CD14-positive monocyte (primary cell): ENCODE measurements around the gene POLR2L. TPM values are rescaled to one million over a fixed set of nuclear protein-coding genes. Genes with fewer than 3 reads are reported as not detected.

Experiments used
- DNase-seq, 3 donors: peaks; one replicate each; pipeline ENCODE4 v3.0.0-alpha.2; 2011 to 2022
- H2AFZ ChIP-seq: 2 replicates; pipeline ENCODE4 v1.6.0; 2012; ENCODE audit warnings: mild to moderate bottlenecking, low read depth, low read length, inconsistent platforms; ENCODE audit not compliant: insufficient read depth, poor library complexity, severe bottlenecking
- H3K27ac ChIP-seq, 2 donors: 1 replicate in 1 of 2; 2 replicates in 1 of 2; pipeline ENCODE4 v1.5.1; 2012 to 2013; ENCODE audit warnings: low read length in 2 of 2, control low read depth in 1 of 2, inconsistent platforms in 1 of 2, low read depth in 1 of 2, mild to moderate bottlenecking in 1 of 2
- H3K27me3 ChIP-seq, 2 donors: one replicate each; pipeline versions ENCODE4 v1.6.0 to v1.6.1; 2011 to 2013; ENCODE audit warnings: low read length in 2 of 2; ENCODE audit not compliant: control insufficient read depth in 2 of 2, insufficient read depth in 2 of 2
- H3K36me3 ChIP-seq, 2 donors: replicated peaks in 1 of 2; 1 replicate in 1 of 2; 2 replicates in 1 of 2; pipeline versions ENCODE4 v1.5.1 to v1.6.1; 2012 to 2013; ENCODE audit warnings: low read length in 2 of 2, control low read depth in 1 of 2, inconsistent platforms in 1 of 2, mild to moderate bottlenecking in 1 of 2; ENCODE audit not compliant: insufficient read depth in 2 of 2, control insufficient read depth in 1 of 2
- H3K4me1 ChIP-seq, 2 donors: 1 replicate in 1 of 2; 2 replicates in 1 of 2; pipeline versions ENCODE4 v1.5.1 to v1.6.1; 2012 to 2013; ENCODE audit warnings: low read length in 2 of 2, control low read depth in 1 of 2, inconsistent platforms in 1 of 2, mild to moderate bottlenecking in 1 of 2, moderate library complexity in 1 of 2; ENCODE audit not compliant: insufficient read depth in 2 of 2, control insufficient read depth in 1 of 2
- H3K4me2 ChIP-seq: replicated peaks from 2 replicates; pipeline ENCODE3; 2012; ENCODE audit warnings: low read length, moderate library complexity, mild to moderate bottlenecking; ENCODE audit not compliant: poor library complexity, severe bottlenecking; ENCODE audit errors: extremely low read depth
- H3K4me3 ChIP-seq, 3 experiments: fragments of 200-600 bp in 1 of 3; sonication (generic) in 1 of 3; replicated peaks in 1 of 3; 1 replicate in 2 of 3; 2 replicates in 1 of 3; pipeline ENCODE4 v1.5.1; 2011 to 2013; ENCODE audit warnings: low read length in 3 of 3, mild to moderate bottlenecking in 3 of 3, control low read depth in 2 of 3, low read depth in 2 of 3, inconsistent platforms in 1 of 3, moderate library complexity in 1 of 3
- H3K79me2 ChIP-seq: 2 replicates; pipeline ENCODE4 v1.6.0; 2012; ENCODE audit warnings: mild to moderate bottlenecking, control low read depth, inconsistent platforms, low read length, moderate library complexity; ENCODE audit not compliant: insufficient read depth
- H3K9ac ChIP-seq: 2 replicates; pipeline ENCODE4 v1.6.0; 2017; ENCODE audit warnings: low read length, mild to moderate bottlenecking; ENCODE audit not compliant: insufficient read depth, poor library complexity, severe bottlenecking
- H3K9me3 ChIP-seq, 2 donors: replicated peaks in 1 of 2; 1 replicate in 1 of 2; 2 replicates in 1 of 2; pipeline versions ENCODE4 v1.5.1 to v1.6.1; 2012 to 2013; ENCODE audit warnings: low read length in 2 of 2, control low read depth in 1 of 2; ENCODE audit not compliant: control insufficient read depth in 1 of 2, insufficient read depth in 1 of 2
- H4K20me1 ChIP-seq: 2 replicates; pipeline ENCODE4 v1.6.0; 2012; ENCODE audit warnings: mild to moderate bottlenecking, low read length, control low read depth, moderate library complexity; ENCODE audit not compliant: insufficient read depth
- H3K27ac Mint-ChIP-seq, 7 donors: one replicate each; pipeline ENCODE4 v1.8.0; 2020; ENCODE audit warnings: mild to moderate bottlenecking in 7 of 7, mixed read lengths in 7 of 7, moderate library complexity in 6 of 7, inconsistent platforms in 2 of 7
- H3K27me3 Mint-ChIP-seq, 3 donors: one replicate each; pipeline ENCODE4 v1.8.0; 2021 to 2022; ENCODE audit warnings: low read depth in 3 of 3, mild to moderate bottlenecking in 3 of 3, mixed read lengths in 3 of 3, moderate library complexity in 3 of 3, inconsistent platforms in 1 of 3
- H3K36me3 Mint-ChIP-seq, 2 donors: one replicate each; pipeline ENCODE4 v1.8.0; 2020; ENCODE audit warnings: mixed read lengths in 2 of 2, inconsistent platforms in 1 of 2, mild to moderate bottlenecking in 1 of 2
- H3K4me1 Mint-ChIP-seq: one replicate; pipeline ENCODE4 v1.8.0; 2020; ENCODE audit warnings: mild to moderate bottlenecking, mixed read lengths
- H3K4me3 Mint-ChIP-seq, 2 donors: one replicate each; pipeline ENCODE4 v1.8.0; 2020; ENCODE audit warnings: mild to moderate bottlenecking in 2 of 2, mixed read lengths in 2 of 2, moderate library complexity in 1 of 2
- H3K9me3 Mint-ChIP-seq, 7 donors: one replicate each; pipeline ENCODE4 v1.8.0; 2020 to 2022; ENCODE audit warnings: mixed read lengths in 7 of 7, mild to moderate bottlenecking in 6 of 7, moderate library complexity in 6 of 7, inconsistent platforms in 2 of 7
- CTCF ChIP-seq: fragments of 200-600 bp; IDR thresholded peaks from one replicate; pipeline ENCODE4 v1.8.0; 2022; ENCODE audit warnings: antibody characterized with exemption, mild to moderate bottlenecking
- WGBS: methylation state at CpG from one replicate; pipeline ENCODE4 v1.1.5; 2013; ENCODE audit warnings: missing lambda C conversion rate; ENCODE audit not compliant: insufficient coverage; 5-methylcytosine and 5-hydroxymethylcytosine counted together
- intact Hi-C, 2 donors: fragments of 100-400 bp; cut with micrococcal nuclease; formaldehyde crosslinking; loops; one replicate each; pipeline versions ENCODE4 v1.15.0 to v1.15.1; 2023
- polyA plus RNA-seq, 3 donors: library from polyadenylated mRNA; depleted of rRNA in 1 of 3; unstranded in 2 of 3; stranded (reverse) in 1 of 3; fragments of 300-500 nt in 2 of 3; fragments of >200 nt in 1 of 3; fragmentation: Illumina TruSeq in 2 of 3; gene quantifications; 1 replicate in 2 of 3; 2 replicates in 1 of 3; pipeline ENCODE4 v1.2.3, GENCODE V29; 2012 to 2021

Gene POLR2L
- polyA plus RNA-seq, 3 donors = 93.9 to 133 (median 110) TPM

DNA sequence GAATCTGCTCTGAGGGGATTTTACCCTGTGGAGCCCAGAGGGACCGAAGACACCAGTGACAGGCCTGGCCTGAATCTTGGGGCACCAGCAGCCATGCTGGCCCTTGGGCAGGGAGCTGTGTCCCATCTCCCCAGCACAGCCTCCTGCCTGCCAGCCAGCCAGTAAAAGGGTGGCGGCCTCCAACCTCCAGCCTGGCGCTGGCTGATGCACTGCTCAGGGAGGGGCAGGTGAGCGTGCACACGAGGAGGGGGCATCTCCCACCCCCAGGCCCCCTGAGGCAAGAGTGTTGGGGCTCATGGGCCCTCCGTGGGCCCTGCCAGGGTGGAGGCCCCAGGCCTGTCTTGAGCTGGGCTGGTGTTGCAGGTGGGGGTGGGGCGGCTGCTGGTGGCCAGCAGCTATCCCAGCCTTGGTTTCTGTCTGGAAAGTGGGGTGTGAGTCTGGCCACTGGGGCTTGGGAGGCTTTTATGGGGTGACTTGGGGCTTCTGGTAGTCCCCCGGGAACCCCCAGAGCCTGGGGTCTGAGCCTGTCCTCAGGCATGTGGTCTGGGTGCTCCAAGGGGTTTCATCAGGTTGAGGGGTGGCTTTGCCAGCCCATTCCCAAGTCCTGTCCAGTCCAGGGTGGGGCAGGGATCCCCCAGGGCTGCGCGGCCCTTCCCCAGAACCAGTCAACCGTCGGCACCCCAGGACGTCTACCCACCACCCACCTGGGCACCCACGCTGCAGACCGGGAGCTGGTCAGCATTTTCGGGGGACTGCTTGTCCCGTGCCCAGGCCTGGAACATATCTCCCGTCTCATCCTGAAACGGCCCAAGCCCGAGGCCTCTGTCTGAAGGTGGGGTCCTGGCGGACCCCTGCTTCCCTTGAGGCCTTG is 18.1 kb upstream of the POLR2L start:
- no peaks in the 10 kb centered on the region for H3K4me1 ChIP-seq
- no peak overlapping the region for H3K4me2 ChIP-seq
- DNase-seq = no peak
- peaks cover under 1 to 3% of the 10 kb centered on the region in 2 donors for H3K36me3 ChIP-seq
- peaks cover 8% of the 10 kb centered on the region for H3K4me1 Mint-ChIP-seq
- WGBS = 85% methylated on average over 16 of the region's 21 CpGs
- H3K9me3 ChIP-seq = no peaks in the 10 kb centered on the region
- intact Hi-C loops = no loop called here
- peaks cover 47% of the 10 kb centered on the region for H4K20me1 ChIP-seq
- H3K9me3 Mint-ChIP-seq = peaks cover 0 to 2% (median 0%) of the 10 kb centered on the region in 7 donors
- H3K27ac Mint-ChIP-seq = no peak overlapping the region
- H3K4me3 Mint-ChIP-seq = no peak overlapping the region
- H3K27ac ChIP-seq = no peak overlapping the region
- H3K79me2 ChIP-seq = no peaks in the 10 kb centered on the region
- no peaks in the 10 kb centered on the region for H3K27me3 ChIP-seq
- peaks cover 0 to 5% (median 2%) of the 10 kb centered on the region in 3 donors for H3K27me3 Mint-ChIP-seq
- peaks cover 0 to under 1% of the 10 kb centered on the region in 2 donors for H3K36me3 Mint-ChIP-seq
- no peak overlapping the region for H3K9ac ChIP-seq
- TF ChIP-seq CTCF = no peak
- no peak overlapping the region for H2AFZ ChIP-seq
- no peak overlapping the region for H3K4me3 ChIP-seq

GRCh38 chr11:859394-860131 is 17.2 kb upstream of the POLR2L start:
- Histone ChIP-seq H4K20me1 (peaks cover 56% of the 10 kb centered on the region), H3K4me2 (no peak overlapping the region), H2AFZ (no peak overlapping the region), H3K9me3 (no peaks in the 10 kb centered on the region), H3K4me1 (no peaks in the 10 kb centered on the region), H3K36me3 (peaks cover 0 to 3% of the 10 kb centered on the region in 2 donors), H3K79me2 (no peaks in the 10 kb centered on the region), H3K27ac (no peak overlapping the region), H3K4me3 (no peak overlapping the region), H3K9ac (no peak overlapping the region), H3K27me3 (no peaks in the 10 kb centered on the region)
- no peak for DNase-seq
- TF ChIP-seq CTCF = no peak
- intact Hi-C loops = no loop called here
- H3K27ac Mint-ChIP-seq = no peak overlapping the region
- peaks cover 8% of the 10 kb centered on the region for H3K4me1 Mint-ChIP-seq
- peaks cover 0 to 5% (median 2%) of the 10 kb centered on the region in 3 donors for H3K27me3 Mint-ChIP-seq
- no peak overlapping the region for H3K4me3 Mint-ChIP-seq
- peaks cover 0 to 2% (median 0%) of the 10 kb centered on the region in 7 donors for H3K9me3 Mint-ChIP-seq
- WGBS = 74% methylated on average over 13 of the region's 31 CpGs
- no peaks in the 10 kb centered on the region for H3K36me3 Mint-ChIP-seq
